ENCODE data around the gene ACE. TPM values are rescaled to one million over a fixed set of nuclear protein-coding genes. Genes with fewer than 3 reads are reported as not detected.
A peak's percentile ranks its signal among the peaks of the same experiment; 100 is the strongest.

ACE gene
- polyA plus RNA-seq, 4 donors, result 49.6 to 216 (median 161) TPM

DNA sequence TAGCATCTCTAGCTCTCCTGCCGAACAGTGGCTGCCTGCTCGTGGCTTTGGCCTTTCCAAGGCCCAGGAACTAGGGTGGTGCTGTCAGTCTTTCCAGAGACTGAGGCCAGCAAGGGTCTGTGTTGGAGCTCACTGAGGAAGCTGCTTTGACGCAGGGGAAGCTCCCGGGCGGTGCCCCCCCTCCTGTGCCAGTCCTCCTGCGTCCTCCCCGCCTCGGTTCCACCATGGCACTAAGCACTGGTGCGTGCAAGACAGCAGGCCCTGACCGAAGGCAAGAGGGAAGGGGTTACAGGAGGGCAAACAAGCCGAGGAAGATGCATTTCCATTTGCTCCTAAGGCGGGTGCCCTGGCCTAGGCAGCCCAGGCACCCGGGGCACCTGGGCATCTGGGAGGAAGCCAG, 35.2 kb upstream of the ACE start:
- H3K4me3 ChIP-seq (ENCODE audit: low read depth in 1 of 3, low read length in 3 of 3), result no peak overlapping the region
- 79 to 87% (median 85%) methylated on average over 13 of the region's 13 CpGs for WGBS, 3 donors
- H3K27me3 ChIP-seq (ENCODE audit: control insufficient read depth in 3 of 3, insufficient read depth in 3 of 3, low read length in 3 of 3), result peaks cover 0 to 8% (median 0%) of the 10 kb centered on the region in 3 donors
- H3K27ac ChIP-seq (ENCODE audit: low read depth in 1 of 3, low read length in 2 of 3), result no peak overlapping the region
- no peak for FAIRE-seq
- no peak for DNase-seq
- H3K9me3 ChIP-seq (ENCODE audit: control insufficient read depth in 2 of 2, insufficient read depth in 1 of 2, low read depth in 1 of 2, low read length in 1 of 2), result no peaks in the 10 kb centered on the region
- H3K36me3 ChIP-seq (ENCODE audit: control insufficient read depth in 3 of 3, insufficient read depth in 2 of 3, low read depth in 1 of 3, low read length in 3 of 3), result peaks cover 0 to 29% (median 3%) of the 10 kb centered on the region in 3 donors
- peaks cover 0 to 36% (median 0%) of the 10 kb centered on the region in 3 donors for H3K4me1 ChIP-seq (ENCODE audit: control insufficient read depth in 3 of 3, insufficient read depth in 2 of 3, low read depth in 1 of 3, low read length in 2 of 3)

DNA sequence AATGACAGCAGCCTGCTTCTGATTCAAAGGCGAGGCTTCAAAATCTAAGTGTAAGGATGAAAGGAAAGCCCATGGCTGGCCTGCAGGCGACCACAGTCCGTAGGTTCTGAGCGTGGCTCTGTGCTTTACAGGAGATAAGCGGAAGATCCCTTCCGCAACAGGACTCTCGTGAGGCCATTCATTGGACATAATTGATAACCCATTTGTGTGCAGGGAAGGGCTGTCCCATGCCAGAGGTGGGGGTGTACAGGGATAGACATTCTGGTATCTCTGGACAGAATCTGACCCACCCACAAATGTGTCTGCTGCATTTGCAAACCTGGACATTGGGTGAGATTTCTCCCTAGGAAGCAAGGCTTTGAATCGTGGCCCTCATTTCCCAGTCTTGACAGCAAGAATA, 34.8 kb upstream of the ACE start:
- 86 to 89% (median 86%) methylated on average over 8 of the region's 8 CpGs for WGBS, 3 donors
- H3K27ac ChIP-seq (ENCODE audit: low read depth in 1 of 3, low read length in 2 of 3), result no peak overlapping the region

DNA sequence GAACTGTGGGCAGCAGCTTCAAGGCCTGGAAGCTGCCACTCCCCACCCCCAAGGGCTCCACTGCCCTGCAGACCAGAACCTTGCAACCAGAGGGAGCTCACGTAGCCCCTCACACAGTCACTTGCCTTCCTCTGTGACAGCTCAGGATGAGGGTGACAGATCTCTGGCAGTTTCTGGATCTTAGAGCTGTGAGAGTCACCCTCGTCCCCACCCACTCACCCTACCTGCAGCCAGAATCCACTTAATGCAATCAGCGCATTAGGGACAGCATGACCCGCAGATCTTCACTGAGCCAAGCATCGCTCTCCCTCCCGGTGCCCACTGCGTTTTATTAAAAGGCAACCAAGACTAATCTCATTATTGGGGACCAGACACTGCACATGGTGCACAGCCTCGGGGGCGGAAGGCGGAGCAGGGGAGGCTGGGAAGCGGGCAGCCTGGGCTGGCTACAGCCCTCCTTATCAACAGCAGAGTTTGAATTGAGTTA, 34.3 kb upstream of the ACE start:
- Histone ChIP-seq H3K36me3 (ENCODE audit: control insufficient read depth in 3 of 3, insufficient read depth in 2 of 3, low read depth in 1 of 3, low read length in 3 of 3) (peaks cover 0 to 23% (median 3%) of the 10 kb centered on the region in 3 donors), H3K27me3 (ENCODE audit: control insufficient read depth in 3 of 3, insufficient read depth in 3 of 3, low read length in 3 of 3) (peaks cover 0 to 5% (median 0%) of the 10 kb centered on the region in 3 donors), H3K4me3 (ENCODE audit: low read depth in 1 of 3, low read length in 3 of 3) (no peak overlapping the region), H3K9me3 (ENCODE audit: control insufficient read depth in 2 of 2, insufficient read depth in 1 of 2, low read depth in 1 of 2, low read length in 1 of 2) (no peaks in the 10 kb centered on the region), H3K27ac (ENCODE audit: low read depth in 1 of 3, low read length in 2 of 3) (no peak overlapping the region), H3K4me1 (ENCODE audit: control insufficient read depth in 3 of 3, insufficient read depth in 2 of 3, low read depth in 1 of 3, low read length in 2 of 3) (peaks cover 0 to 41% (median 1%) of the 10 kb centered on the region in 3 donors)
- no peak for DNase-seq
- 81 to 86% (median 83%) methylated on average over 11 of the region's 11 CpGs for WGBS, 3 donors
- FAIRE-seq, result no peak

More for the DNA sequence above, 34.8 kb upstream of the ACE start:
- Histone ChIP-seq H3K36me3 (ENCODE audit: control insufficient read depth in 3 of 3, insufficient read depth in 2 of 3, low read depth in 1 of 3, low read length in 3 of 3) (peaks cover 0 to 25% (median 3%) of the 10 kb centered on the region in 3 donors), H3K4me3 (ENCODE audit: low read depth in 1 of 3, low read length in 3 of 3) (no peak overlapping the region), H3K27me3 (ENCODE audit: control insufficient read depth in 3 of 3, insufficient read depth in 3 of 3, low read length in 3 of 3) (peaks cover 0 to 8% (median 0%) of the 10 kb centered on the region in 3 donors), H3K9me3 (ENCODE audit: control insufficient read depth in 2 of 2, insufficient read depth in 1 of 2, low read depth in 1 of 2, low read length in 1 of 2) (no peaks in the 10 kb centered on the region), H3K4me1 (ENCODE audit: control insufficient read depth in 3 of 3, insufficient read depth in 2 of 3, low read depth in 1 of 3, low read length in 2 of 3) (peaks cover 0 to 41% (median 0%) of the 10 kb centered on the region in 3 donors)
- no peak for FAIRE-seq
- DNase-seq, result no peak

DNA sequence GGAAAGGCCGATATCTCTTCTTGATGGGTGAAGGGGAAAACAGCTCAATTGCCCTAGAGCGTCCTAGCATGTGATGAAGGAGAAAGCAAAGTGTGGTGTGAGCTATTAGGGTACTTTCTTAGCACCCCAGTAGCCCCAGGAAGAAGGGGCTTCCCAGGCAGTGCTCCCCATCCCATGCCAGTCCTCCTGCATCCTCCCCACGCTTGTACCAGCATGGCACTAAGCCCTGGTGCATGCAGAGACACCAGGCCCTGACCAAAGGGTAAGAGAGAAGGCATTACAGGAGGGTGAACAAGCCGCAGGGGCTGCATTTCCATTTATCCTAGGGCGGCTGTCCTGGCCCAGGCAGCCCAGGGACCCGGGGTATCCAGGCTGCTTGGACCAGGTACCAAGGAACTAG, 33.8 kb upstream of the ACE start:
- no peak for FAIRE-seq

DNA sequence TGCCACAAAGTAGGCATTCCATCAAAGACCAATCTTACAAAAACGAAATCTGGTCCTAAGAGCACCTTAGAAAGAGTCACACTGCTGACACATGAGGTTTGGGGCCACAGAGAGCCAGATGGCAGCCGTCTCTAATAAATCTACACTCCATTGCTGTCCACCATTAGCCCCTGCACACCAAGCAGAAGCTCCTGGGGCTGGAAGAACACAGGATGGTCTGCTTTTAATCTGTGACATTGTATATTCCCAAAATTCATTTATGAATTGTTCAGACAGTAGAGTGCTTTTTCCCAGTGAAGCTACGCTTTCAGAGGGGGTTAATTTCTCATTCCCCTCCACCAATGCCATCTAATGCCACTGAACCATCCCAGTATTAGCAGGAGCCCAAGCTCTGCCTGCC, 32.4 kb upstream of the ACE start:
- FAIRE-seq (no peak), DNase-seq (no peak)
- Histone ChIP-seq H3K4me1 (ENCODE audit: control insufficient read depth in 3 of 3, insufficient read depth in 2 of 3, low read depth in 1 of 3, low read length in 2 of 3) (peaks cover 0 to 33% (median 3%) of the 10 kb centered on the region in 3 donors), H3K9me3 (ENCODE audit: control insufficient read depth in 2 of 2, insufficient read depth in 1 of 2, low read depth in 1 of 2, low read length in 1 of 2) (no peaks in the 10 kb centered on the region), H3K4me3 (ENCODE audit: low read depth in 1 of 3, low read length in 3 of 3) (no peak overlapping the region), H3K36me3 (ENCODE audit: control insufficient read depth in 3 of 3, insufficient read depth in 2 of 3, low read depth in 1 of 3, low read length in 3 of 3) (peaks cover 0 to 23% (median 3%) of the 10 kb centered on the region in 3 donors), H3K27me3 (ENCODE audit: control insufficient read depth in 3 of 3, insufficient read depth in 3 of 3, low read length in 3 of 3) (no peaks in the 10 kb centered on the region), H3K27ac (ENCODE audit: low read depth in 1 of 3, low read length in 2 of 3) (no peak overlapping the region)
- WGBS, 3 donors, result 75 to 82% (median 80%) methylated on average over 3 of the region's 3 CpGs

More for the DNA sequence above, 33.8 kb upstream of the ACE start:
- Histone ChIP-seq H3K36me3 (ENCODE audit: control insufficient read depth in 3 of 3, insufficient read depth in 2 of 3, low read depth in 1 of 3, low read length in 3 of 3) (peaks cover 0 to 23% (median 3%) of the 10 kb centered on the region in 3 donors), H3K27me3 (ENCODE audit: control insufficient read depth in 3 of 3, insufficient read depth in 3 of 3, low read length in 3 of 3) (peaks cover 0 to under 1% (median 0%) of the 10 kb centered on the region in 3 donors), H3K4me1 (ENCODE audit: control insufficient read depth in 3 of 3, insufficient read depth in 2 of 3, low read depth in 1 of 3, low read length in 2 of 3) (peaks cover 0 to 38% (median 3%) of the 10 kb centered on the region in 3 donors), H3K4me3 (ENCODE audit: low read depth in 1 of 3, low read length in 3 of 3) (no peak overlapping the region), H3K27ac (ENCODE audit: low read depth in 1 of 3, low read length in 2 of 3) (no peak overlapping the region), H3K9me3 (ENCODE audit: control insufficient read depth in 2 of 2, insufficient read depth in 1 of 2, low read depth in 1 of 2, low read length in 1 of 2) (no peaks in the 10 kb centered on the region)
- WGBS, 3 donors, result 92 to 94% (median 92%) methylated on average over 6 of the region's 6 CpGs
- no peak for DNase-seq

DNA sequence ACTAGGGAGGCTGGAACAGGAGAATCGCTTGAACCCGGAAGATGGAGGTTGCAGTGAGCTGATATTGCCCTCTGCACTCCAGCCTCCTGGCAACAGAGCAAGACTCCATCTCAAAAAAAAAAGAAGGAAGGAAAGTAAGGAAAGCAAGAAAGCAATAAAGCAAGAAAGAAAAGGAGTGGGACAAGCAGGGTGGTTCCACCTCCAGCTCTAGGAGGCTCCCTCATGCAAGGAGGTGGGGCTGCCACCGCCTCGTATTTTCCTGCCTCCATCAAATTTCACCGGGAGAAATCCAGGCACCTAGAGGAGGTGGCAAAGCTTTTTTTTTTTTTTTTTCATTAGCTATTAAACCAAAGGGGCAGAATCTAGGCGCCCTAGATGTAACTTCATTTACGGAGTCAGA, 31.8 kb upstream of the ACE start:
- peaks cover 0 to 23% (median 3%) of the 10 kb centered on the region in 3 donors for H3K36me3 ChIP-seq (ENCODE audit: control insufficient read depth in 3 of 3, insufficient read depth in 2 of 3, low read depth in 1 of 3, low read length in 3 of 3)
- peak in 1 of 2 donors; percentile 62 for DNase-seq
- H3K27me3 ChIP-seq (ENCODE audit: control insufficient read depth in 3 of 3, insufficient read depth in 3 of 3, low read length in 3 of 3), result no peaks in the 10 kb centered on the region
- no peaks in the 10 kb centered on the region for H3K9me3 ChIP-seq (ENCODE audit: control insufficient read depth in 2 of 2, insufficient read depth in 1 of 2, low read depth in 1 of 2, low read length in 1 of 2)
- 15 to 53% (median 31%) methylated on average over 7 of the region's 7 CpGs for WGBS, 3 donors
- peaks cover 0 to 30% (median 4%) of the 10 kb centered on the region in 3 donors for H3K4me1 ChIP-seq (ENCODE audit: control insufficient read depth in 3 of 3, insufficient read depth in 2 of 3, low read depth in 1 of 3, low read length in 2 of 3)
- FAIRE-seq, result no peak
- H3K4me3 ChIP-seq (ENCODE audit: low read depth in 1 of 3, low read length in 3 of 3), result peak overlapping the region; percentile 44 to 75 (median 60)
- H3K27ac ChIP-seq (ENCODE audit: low read depth in 1 of 3, low read length in 2 of 3), result peak overlapping the region in 2 of 3 donors; percentile 93 to 96

DNA sequence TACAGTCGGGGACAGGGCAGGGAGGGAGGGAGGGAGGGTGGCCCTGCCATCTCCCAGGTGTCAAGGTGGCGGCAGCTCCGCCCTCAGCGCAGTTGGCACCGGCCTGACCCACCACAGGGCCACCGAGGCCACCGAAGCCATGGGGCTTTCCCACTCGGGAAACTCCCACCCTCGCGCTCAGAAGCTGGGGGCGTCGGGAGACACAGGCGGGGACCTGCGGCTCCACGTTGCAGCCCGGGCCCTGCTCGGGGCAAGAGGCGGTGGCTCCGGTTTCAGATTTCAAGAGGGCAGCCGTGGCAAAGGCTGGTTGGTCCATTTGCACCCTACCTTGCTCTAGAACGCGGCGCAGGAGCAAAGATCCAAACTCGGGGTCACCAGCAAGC, 31.3 kb upstream of the ACE start:
- peak in 1 of 2 donors; percentile 60 for DNase-seq
- 1 to 6% (median 3%) methylated on average over 18 to 24 of the region's 24 CpGs for WGBS, 3 donors
- Histone ChIP-seq H3K9me3 (ENCODE audit: control insufficient read depth in 2 of 2, insufficient read depth in 1 of 2, low read depth in 1 of 2, low read length in 1 of 2) (no peaks in the 10 kb centered on the region), H3K27ac (ENCODE audit: low read depth in 1 of 3, low read length in 2 of 3) (peak overlapping the region; percentile 29 to 96 (median 93)), H3K4me3 (ENCODE audit: low read depth in 1 of 3, low read length in 3 of 3) (peak overlapping the region; percentile 44 to 75 (median 60)), H3K4me1 (ENCODE audit: control insufficient read depth in 3 of 3, insufficient read depth in 2 of 3, low read depth in 1 of 3, low read length in 2 of 3) (peaks cover 0 to 30% (median 9%) of the 10 kb centered on the region in 3 donors), H3K27me3 (ENCODE audit: control insufficient read depth in 3 of 3, insufficient read depth in 3 of 3, low read length in 3 of 3) (no peaks in the 10 kb centered on the region), H3K36me3 (ENCODE audit: control insufficient read depth in 3 of 3, insufficient read depth in 2 of 3, low read depth in 1 of 3, low read length in 3 of 3) (peaks cover 0 to 18% (median 3%) of the 10 kb centered on the region in 3 donors)
- FAIRE-seq, result no peak

DNA sequence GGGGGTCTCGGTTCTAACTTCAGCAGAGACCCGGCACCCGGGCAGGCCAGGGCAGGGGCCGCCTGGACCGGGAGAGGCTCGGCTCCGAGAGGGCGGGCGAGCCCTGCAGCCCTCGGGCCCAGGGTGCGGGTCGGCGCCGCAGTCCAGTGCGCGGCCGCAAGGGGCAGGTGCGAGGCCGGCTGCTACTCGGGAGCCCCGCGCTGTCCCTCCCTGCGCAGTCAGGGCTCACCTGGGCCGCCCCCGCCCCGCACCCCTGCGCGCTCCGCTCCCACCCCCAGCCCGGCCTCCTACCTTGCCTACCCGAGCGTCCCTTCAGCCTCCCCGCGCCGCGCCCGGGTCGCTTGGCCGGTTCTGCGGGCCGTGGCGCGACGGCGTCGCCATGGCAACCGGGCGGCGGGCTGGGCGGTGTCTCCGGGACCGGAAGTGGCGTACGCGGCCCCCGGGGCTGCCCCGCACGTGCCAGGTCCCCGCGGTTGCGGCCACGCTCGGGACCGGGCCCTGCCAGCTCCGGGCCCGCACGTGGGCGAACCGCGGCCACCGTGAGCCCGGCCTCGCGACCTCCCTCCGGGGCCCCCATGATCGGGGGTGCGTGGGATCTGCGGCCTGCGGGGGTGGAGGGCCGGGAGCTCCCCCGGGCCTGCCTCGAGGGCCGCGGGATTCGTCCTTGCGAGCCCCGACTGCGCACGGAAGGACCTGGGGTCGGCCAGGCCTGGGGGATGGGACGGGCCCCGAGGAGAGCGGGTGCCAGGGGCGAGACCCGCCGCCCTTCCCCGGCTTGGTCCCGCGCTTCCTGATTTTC, 30.7 kb upstream of the ACE start, which contains the start of gene CYB561:
CYB561 (minus strand) TSS at position 353 of the 799 bp plus-strand sequence. CDS start 8,759 bp downstream, outside the sequence.
- no peak for FAIRE-seq
- peak; percentile 82 to 93 for DNase-seq
- Histone ChIP-seq H3K27ac (ENCODE audit: low read depth in 1 of 3, low read length in 2 of 3) (peak within 1 kb of the TSS; percentile 68 to 96 (median 93)), H3K4me1 (ENCODE audit: control insufficient read depth in 3 of 3, insufficient read depth in 2 of 3, low read depth in 1 of 3, low read length in 2 of 3) (peaks cover 0 to 29% (median 11%) of the 10 kb centered on the region in 3 donors), H3K27me3 (ENCODE audit: control insufficient read depth in 3 of 3, insufficient read depth in 3 of 3, low read length in 3 of 3) (no peaks in the 10 kb centered on the region), H3K4me3 (ENCODE audit: low read depth in 1 of 3, low read length in 3 of 3) (peak within 1 kb of the TSS; percentile 44 to 75 (median 60)), H3K36me3 (ENCODE audit: control insufficient read depth in 3 of 3, insufficient read depth in 2 of 3, low read depth in 1 of 3, low read length in 3 of 3) (peaks cover 0 to 12% (median 0%) of the 10 kb centered on the region in 3 donors), H3K9me3 (ENCODE audit: control insufficient read depth in 2 of 2, insufficient read depth in 1 of 2, low read depth in 1 of 2, low read length in 1 of 2) (no peaks in the 10 kb centered on the region)
- 0% methylated on average over 45 to 99 of the region's 99 CpGs for WGBS, 3 donors
